Breast epithelium (tissue), 3 donors: Measurements from ENCODE around the gene SYT1.

Source experiments
- CTCF ChIP-seq, 3 donors: fragments of 450-650 bp; IDR thresholded peaks; one replicate each; pipeline ENCODE4 v1.5.1; 2016 to 2017; ENCODE audit warnings: antibody characterized with exemption in 3 of 3, mild to moderate bottlenecking in 3 of 3, moderate library complexity in 3 of 3
- POLR2A ChIP-seq: fragments of 450-650 bp; IDR thresholded peaks from one replicate; pipeline ENCODE4 v1.6.1; 2016; ENCODE audit warnings: antibody characterized with exemption, mild to moderate bottlenecking, moderate library complexity

GRCh38 chr12:78949532-78949931 is 85.0 kb downstream of the SYT1 start:
- TF ChIP-seq POLR2A (no peak), CTCF (IDR thresholded peaks at IDR 0.05) (no peak)
